ENCODE data around the gene CA5B. TPM values are rescaled to one million over a fixed set of nuclear protein-coding genes. Genes with fewer than 3 reads are reported as not detected.

The CA5B gene
- polyA plus RNA-seq, 1 experiment: 4.5 TPM

DNA sequence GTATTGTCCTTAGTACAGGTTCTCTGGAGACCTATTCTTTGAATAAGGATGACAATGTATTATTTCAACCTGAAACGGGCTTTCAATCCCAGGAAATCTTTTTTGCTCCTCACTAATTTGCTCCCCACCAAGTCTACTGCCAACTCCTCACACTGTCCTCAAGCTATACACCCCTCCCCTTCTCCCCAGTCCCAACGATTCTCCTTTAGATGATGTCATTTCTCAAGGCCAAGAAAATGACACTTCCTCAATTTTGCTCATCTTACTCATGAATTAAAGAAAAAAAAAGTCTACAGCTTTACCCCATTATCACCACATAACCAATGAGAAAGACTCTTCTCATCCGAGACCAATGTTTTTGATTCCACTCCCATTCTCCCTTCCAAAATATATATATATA, 96.0 kb downstream of the CA5B start:
- H3K27me3 ChIP-seq (ENCODE audit: control insufficient read depth, insufficient read depth, low read length): no peaks in the 10 kb centered on the region
- H3K9me3 ChIP-seq (ENCODE audit: control insufficient read depth, insufficient read depth, low read length): no peaks in the 10 kb centered on the region
- no peak for DNase-seq (ENCODE audit: low read depth, low spot score)
- TF ChIP-seq, protein P1, sequence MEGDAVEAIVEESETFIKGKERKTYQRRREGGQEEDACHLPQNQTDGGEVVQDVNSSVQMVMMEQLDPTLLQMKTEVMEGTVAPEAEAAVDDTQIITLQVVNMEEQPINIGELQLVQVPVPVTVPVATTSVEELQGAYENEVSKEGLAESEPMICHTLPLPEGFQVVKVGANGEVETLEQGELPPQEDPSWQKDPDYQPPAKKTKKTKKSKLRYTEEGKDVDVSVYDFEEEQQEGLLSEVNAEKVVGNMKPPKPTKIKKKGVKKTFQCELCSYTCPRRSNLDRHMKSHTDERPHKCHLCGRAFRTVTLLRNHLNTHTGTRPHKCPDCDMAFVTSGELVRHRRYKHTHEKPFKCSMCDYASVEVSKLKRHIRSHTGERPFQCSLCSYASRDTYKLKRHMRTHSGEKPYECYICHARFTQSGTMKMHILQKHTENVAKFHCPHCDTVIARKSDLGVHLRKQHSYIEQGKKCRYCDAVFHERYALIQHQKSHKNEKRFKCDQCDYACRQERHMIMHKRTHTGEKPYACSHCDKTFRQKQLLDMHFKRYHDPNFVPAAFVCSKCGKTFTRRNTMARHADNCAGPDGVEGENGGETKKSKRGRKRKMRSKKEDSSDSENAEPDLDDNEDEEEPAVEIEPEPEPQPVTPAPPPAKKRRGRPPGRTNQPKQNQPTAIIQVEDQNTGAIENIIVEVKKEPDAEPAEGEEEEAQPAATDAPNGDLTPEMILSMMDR (IDR thresholded peaks at IDR 0.05; ENCODE audit: low read depth, low read length): no peak
- ChIA-PET CTCF (no interaction called here), POLR2A (no interaction called here)
- H3K4me3 ChIP-seq (ENCODE audit: low read depth, low read length): no peak overlapping the region
- no peak overlapping the region for H3K27ac ChIP-seq (ENCODE audit: low read depth, low read length)

DNA sequence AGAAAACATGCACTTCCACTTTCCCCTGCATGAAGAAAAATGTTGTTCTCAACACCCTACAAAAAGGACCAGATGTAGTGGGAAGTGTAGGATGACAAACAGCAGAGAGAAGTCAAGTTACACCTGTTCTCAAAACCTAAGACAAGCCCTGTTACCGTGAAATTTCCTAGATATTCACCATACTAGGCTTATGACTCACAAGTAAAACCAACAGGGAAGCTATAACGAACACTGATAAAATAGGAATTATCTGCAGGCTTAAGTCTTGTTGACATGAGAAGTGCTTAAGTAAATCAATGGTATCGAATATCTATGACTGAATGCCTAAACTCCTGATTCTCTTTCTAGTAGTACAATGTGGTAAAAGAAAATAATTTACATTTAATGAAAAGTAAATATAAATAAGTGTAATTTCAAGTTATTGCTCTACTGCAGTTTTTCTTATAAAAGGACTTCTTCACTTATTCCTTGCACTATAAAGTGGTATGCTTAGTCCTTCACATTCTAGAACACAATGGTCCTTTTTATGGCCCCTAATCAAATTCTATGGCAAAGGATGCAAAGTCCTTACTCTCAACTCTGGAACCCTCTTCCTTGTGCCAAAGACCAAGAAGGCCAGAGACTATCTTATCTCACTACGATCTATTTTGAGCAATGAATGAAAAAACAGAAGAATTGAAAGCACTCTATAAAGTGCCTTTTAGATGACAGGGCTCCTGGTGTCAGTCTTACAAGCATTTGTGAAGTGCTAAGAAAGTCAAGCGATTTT, 96.9 kb downstream of the CA5B start:
- CTCF ChIA-PET: no interaction called here
- Histone ChIP-seq H3K9me3 (ENCODE audit: control insufficient read depth, insufficient read depth, low read length) (no peaks in the 10 kb centered on the region), H3K27me3 (ENCODE audit: control insufficient read depth, insufficient read depth, low read length) (no peaks in the 10 kb centered on the region), H3K4me3 (ENCODE audit: low read depth, low read length) (no peak overlapping the region), H3K27ac (ENCODE audit: low read depth, low read length) (no peak overlapping the region)
- TF ChIP-seq, protein P1 (IDR thresholded peaks at IDR 0.05; ENCODE audit: low read depth, low read length): no peak
- POLR2A ChIA-PET: no interaction called here
- DNase-seq (ENCODE audit: low read depth, low spot score): no peak

Small RNAs within 50 kb of the gene (small RNA-seq; reads per million reads assigned to genes)
- gene RF00409 (ENCODE audit: insufficient read length, low read depth): not detected

Other genes with a start within 250 kb of the CA5B start
- 35.2 and 42.5 TPM in 2 replicates for gene PIR, start 244.9 kb upstream of the CA5B start, polyA plus RNA-seq (2011; rRNA removed)
- gene BMX, start 237.5 kb upstream of the CA5B start, polyA plus RNA-seq (2011; rRNA removed): not detected in 2 replicates
- 0.02 TPM in 1 of 2 replicates, not detected in the other for gene ACE2, start 137.3 kb upstream of the CA5B start, polyA plus RNA-seq (2011; rRNA removed)
- 0.26 and 0.29 TPM in 2 replicates for gene CLTRN, start 73.5 kb upstream of the CA5B start, polyA plus RNA-seq (2011; rRNA removed)
- 6.1 and 7.7 TPM in 2 replicates for gene ZRSR2, start 52.2 kb downstream of the CA5B start, polyA plus RNA-seq (2011; rRNA removed)
- gene AP1S2, start 116.5 kb downstream of the CA5B start, polyA plus RNA-seq (2011; rRNA removed): 42.6 and 60.8 TPM in 2 replicates